ENCODE data around the gene MAP3K4.

DNA sequence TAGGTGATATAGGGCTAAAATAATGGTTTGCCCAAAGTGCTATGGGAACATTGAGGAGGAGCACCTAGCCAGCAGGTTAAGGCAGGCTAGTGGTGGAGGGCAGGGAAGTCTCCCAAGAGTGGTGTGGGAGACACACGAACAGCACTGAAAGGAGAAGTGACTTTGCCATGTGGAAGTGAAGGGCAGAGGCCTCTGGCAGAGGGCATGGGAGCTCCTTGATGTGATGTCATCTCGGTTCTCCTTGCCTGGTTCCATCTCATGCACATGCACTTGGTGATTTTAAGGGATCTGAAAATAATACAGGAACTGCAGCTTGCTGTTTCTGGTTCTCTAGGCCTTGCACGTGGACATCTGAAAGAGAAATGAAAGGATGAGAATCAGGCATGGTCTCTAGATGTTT is 4.7 kb upstream of the MAP3K4 start:
- TF ChIP-seq, protein P1, sequence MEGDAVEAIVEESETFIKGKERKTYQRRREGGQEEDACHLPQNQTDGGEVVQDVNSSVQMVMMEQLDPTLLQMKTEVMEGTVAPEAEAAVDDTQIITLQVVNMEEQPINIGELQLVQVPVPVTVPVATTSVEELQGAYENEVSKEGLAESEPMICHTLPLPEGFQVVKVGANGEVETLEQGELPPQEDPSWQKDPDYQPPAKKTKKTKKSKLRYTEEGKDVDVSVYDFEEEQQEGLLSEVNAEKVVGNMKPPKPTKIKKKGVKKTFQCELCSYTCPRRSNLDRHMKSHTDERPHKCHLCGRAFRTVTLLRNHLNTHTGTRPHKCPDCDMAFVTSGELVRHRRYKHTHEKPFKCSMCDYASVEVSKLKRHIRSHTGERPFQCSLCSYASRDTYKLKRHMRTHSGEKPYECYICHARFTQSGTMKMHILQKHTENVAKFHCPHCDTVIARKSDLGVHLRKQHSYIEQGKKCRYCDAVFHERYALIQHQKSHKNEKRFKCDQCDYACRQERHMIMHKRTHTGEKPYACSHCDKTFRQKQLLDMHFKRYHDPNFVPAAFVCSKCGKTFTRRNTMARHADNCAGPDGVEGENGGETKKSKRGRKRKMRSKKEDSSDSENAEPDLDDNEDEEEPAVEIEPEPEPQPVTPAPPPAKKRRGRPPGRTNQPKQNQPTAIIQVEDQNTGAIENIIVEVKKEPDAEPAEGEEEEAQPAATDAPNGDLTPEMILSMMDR (conservative IDR thresholded peaks at IDR 0.05; ENCODE audit: low read depth, low read length): no peak
- TF ChIP-seq MAFK (IDR thresholded peaks at IDR 0.05; ENCODE audit: low read depth, low read length) (no peak), BHLHE40 (IDR thresholded peaks at IDR 0.05; ENCODE audit: low read depth, low read length) (no peak), POLR2A (IDR thresholded peaks at IDR 0.05; ENCODE audit: low read depth, low read length) (no peak), RAD21 (IDR thresholded peaks at IDR 0.05; ENCODE audit: low read length) (no peak)
- TF ChIP-seq, protein P2, sequence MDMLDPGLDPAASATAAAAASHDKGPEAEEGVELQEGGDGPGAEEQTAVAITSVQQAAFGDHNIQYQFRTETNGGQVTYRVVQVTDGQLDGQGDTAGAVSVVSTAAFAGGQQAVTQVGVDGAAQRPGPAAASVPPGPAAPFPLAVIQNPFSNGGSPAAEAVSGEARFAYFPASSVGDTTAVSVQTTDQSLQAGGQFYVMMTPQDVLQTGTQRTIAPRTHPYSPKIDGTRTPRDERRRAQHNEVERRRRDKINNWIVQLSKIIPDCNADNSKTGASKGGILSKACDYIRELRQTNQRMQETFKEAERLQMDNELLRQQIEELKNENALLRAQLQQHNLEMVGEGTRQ (IDR thresholded peaks at IDR 0.05; ENCODE audit: low read depth, low read length): no peak
